ENCODE data around the gene SLC25A3. TPM values are rescaled to one million over a fixed set of nuclear protein-coding genes. Genes with fewer than 3 reads are reported as not detected.
"Not testable (repeated sequence)": the region's sequence is repeated elsewhere in the genome, so short reads cannot be mapped to it uniquely, and the experiment has no call there.

SLC25A3 gene
- total RNA-seq = 436 and 441 TPM in 2 replicates

DNA sequence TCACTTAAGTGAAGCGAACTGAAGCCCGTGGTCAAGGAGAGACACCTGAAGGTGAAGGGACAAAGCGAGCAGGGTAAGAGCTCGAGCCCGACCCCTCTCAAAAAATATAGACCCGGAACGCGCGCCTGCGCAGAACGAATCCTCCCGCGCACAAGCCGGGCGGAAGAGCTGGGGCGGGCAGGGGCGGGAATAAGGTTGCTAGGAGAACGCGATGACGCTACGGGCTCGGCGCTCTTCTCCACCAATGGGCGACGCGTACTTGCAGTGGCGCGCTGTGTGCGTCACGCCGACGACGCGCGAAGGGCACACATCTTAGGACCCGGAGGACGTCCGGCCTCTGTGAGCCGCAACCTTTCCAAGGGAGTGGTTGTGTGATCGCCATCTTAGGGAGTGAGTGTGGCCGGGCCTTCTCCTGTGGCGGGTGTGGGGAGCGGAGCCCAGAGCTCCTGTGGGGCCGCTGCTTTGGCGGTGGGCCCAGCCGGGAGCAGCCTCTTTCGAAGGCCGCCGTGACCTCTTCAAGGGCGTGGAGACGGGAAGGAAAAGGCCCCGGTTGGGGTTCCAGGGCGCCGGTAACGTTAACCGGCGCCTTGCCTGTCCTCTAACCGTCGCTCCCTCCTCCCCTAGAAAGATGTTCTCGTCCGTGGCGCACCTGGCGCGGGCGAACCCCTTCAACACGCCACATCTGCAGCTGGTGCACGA lies at the start of gene SLC25A3:
Gene SLC25A3 (plus strand): TSS at position 336 of the 699 bp plus-strand sequence. CDS start 293 bp downstream, at position 629.
- intact Hi-C loops (cut with micrococcal nuclease) = loop anchor here (1.0 to 2.0 kb wide), 6 partner anchors 27 to 1687 kb away; partner anchors contain the start of genes APAF1, DEPDC4, NEDD1 and SCYL2

DNA sequence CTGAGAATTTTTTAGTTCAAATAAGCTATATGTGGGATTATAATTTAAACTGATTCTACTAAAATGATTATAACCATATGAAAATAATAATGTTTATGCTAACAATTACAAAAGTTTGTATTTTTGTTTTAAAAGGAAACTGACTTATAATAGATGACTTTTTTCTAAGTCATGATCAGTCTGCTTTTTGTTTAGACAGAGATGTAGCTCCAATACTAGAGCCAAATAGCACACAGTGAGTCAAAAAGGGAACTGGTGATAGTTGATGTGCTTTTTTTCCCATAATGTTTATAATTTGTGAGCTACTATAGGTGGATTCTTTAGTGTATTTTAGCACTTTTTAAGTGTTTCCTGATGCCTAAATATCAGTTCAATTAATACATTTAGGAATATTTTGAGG lies 49.8 kb upstream of the SLC25A3 start:
- intact Hi-C loops (cut with micrococcal nuclease) = no loop called here

DNA sequence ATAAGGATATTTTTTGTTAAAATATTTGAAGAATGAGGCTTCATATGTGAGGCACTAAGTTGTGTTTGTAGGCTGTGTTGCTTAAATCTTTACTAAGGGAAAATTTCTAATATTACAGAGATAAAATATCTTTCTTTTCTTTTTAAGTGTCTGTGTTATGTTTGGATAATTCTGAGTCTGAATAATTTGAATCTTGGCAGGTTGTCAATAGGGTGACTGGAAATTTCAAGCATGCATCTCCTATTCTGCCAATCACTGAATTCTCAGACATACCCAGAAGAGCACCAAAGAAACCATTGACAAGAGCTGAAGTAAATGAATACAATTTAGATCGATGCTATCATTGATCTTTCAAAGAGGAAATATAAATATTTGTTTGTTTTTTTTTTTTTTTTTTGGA lies 48.7 kb upstream of the SLC25A3 start:
- intact Hi-C loops (cut with micrococcal nuclease) = no loop called here

DNA sequence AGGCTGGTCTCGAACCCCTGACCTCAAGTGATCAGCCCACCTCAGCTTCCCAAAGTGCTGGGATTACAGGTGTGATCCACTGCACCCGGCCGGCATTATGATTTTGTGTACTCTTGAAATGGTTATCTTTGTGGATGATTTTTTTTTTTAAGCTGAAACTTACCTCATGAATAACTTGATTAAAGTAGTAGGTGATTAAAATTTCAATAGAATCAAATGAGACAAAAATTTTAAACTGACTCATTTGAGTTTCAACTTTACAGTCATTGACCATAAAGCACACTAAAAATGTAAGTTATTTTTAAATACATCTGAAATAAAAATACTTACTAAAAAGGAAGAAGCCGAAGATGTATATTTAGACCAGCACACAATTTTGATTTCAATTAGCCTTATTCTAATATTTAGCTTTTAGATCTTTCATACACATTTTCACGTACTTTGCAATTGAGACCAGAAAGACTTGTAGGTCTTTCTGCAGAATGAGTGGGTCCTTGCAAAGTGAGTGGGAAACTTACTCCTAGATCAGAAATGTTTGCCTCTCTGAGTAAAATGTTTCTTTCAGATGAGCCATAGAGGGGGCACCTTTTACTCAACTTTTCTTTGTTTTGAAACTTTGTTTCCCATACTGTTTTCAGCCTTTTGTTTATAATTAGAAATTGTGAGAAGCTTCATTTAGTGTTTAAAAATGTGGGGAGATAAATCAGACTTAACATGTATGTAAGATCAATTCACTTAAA lies 43.9 kb upstream of the SLC25A3 start:
- intact Hi-C loops (cut with micrococcal nuclease) = no loop called here

DNA sequence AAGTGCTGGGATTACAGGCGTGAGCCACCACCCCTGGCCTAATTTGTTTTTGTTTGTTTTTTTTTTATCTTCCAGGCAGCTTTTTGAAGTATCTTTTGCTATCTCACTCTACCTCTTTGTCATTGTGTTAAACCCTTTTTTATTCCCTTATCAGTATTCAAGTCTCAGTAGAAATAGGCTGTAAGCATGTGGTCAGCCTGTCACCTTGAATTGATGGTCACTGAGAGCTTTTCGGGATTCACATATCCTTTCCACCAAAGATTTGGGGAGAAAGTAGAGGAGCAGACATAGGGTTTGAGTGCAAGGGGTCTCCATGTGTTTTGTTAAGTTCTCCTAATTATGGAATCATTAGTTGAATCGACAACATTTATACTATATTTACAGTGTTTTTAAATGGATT lies 41.7 kb upstream of the SLC25A3 start:
- intact Hi-C loops (cut with micrococcal nuclease) = no loop called here

DNA sequence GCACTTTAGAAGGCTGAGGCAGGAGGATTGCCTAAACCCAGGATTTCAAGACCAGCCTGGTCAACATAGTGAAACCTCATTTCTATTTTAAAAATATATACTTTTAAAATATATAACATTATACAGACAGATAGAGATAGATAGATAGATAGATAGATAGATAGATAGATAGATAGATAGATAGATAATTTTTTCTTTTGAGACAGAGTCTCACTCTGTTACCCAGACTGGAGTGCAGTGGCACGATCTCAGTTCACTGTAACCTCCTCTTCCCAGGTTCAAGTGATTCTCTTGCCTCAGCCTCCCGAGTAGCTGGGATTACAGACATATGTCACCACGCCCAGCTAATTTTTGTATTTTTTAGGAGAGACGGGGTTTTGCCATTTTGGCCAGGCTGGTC lies 35.4 kb upstream of the SLC25A3 start:
- intact Hi-C loops (cut with micrococcal nuclease) = not testable (repeated sequence)

DNA sequence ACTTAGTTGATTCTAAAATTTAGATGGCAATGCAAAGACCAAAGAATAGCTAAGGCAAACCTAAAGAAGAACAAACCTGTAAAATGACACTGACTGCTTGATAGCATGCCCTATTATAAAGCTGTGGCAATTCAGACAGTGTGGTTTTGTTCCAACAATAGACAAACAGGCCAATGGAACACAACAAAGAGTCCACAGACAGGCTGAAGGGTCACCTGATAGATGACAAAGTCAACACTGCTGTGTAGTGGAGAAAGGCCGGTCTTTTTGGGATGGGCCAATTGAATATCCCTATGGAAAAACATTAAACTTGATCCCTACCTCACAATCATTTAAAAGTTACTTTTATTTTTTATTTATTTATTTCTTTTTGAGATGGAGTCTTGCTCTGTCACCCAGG lies 33.8 kb upstream of the SLC25A3 start:
- intact Hi-C loops (cut with micrococcal nuclease) = no loop called here

DNA sequence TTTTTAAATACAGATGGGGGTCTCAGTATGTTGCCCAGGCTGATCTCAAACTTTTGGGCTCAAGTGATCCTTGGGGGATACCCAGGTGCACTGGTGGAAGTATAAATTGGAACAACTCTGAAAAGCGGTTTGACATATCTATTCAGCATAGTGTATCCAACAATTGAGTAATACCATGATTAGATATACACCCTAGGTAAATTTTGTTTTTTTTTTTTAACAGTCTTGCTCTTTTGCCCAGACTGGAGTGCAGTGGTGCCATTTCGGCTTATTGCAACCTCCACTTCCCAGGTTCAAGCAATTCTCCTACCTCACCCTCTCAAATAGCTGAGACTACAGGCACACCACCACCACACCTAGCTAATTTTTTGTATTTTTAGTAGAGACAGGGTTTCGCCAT lies 31.6 kb upstream of the SLC25A3 start:
- intact Hi-C loops (cut with micrococcal nuclease) = no loop called here

DNA sequence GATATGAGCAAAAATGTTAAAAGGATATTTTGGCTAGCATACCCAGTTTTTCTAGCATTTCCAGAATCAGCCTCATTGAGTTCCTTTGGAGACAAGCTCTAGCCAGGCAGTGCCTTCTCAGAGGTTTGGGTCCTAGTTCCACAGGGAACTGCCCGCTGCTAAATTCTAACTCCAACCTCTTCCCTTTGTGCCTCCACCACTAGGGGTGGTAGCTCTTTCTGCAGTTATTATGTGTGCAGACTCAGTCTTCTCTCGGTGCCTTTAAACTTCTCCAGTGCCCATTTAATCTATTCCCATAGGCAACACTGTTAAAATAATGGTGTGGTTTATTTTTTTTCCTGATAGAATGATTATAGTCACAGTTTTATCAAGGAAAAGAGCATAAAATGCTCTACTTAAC lies 21.5 kb upstream of the SLC25A3 start:
- intact Hi-C loops (cut with micrococcal nuclease) = no loop called here

DNA sequence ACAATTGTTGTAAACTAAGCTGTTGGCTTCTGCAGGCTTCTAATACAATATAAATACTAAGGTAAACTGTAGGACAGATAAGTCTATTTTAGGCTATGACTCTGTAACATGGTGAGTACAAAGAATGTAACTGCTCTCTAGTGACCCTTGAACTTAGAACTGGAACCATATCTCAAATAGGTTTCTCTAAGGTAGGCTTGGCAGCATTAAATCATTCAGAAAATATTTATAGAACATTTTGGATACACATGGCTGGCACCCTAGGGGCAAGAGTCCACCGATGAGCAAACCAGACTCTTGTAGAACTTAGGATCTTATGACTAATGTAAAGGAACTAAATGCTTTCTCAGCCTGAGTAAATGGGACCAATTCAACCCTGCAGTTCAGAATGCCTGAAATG lies 19.4 kb upstream of the SLC25A3 start:
- intact Hi-C loops (cut with micrococcal nuclease) = no loop called here

DNA sequence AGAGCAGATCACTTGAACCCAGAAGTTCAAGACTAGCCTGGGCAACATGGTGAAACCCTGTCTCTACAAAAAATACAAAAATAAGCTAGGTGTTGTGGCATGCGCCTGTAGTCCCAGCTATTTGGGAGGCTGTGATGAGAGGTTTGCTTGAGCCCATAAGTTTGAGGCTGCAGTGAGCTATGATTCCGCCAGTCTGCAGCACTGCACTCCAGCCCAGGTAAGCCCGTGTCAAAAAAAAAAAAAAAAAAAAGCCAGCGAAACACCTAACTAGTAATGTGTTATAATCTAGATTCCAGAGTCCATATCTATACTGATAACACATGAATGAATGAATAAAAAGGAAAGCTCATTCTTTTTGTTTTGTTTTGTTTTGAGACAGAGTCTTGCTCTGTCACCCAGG lies 18.5 kb upstream of the SLC25A3 start:
- intact Hi-C loops (cut with micrococcal nuclease) = no loop called here

DNA sequence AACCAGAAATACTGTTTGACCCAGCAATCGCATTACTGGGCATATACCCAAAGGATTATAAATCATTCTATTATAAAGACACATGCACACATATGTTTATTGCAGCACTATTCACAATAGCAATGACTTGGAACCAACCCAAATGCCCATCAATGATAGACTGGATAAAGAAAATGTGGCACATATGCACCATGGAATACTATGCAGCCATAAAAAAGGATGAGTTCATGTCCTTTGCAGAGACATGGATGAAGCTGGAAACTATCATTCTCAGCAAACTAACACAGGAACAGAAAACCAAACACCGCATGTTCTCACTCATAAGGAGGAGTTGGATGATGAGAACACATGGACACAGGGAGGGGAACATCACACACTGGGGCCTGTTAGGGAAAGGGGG lies 16.7 kb upstream of the SLC25A3 start:
- intact Hi-C loops (cut with micrococcal nuclease) = not testable (repeated sequence)

DNA sequence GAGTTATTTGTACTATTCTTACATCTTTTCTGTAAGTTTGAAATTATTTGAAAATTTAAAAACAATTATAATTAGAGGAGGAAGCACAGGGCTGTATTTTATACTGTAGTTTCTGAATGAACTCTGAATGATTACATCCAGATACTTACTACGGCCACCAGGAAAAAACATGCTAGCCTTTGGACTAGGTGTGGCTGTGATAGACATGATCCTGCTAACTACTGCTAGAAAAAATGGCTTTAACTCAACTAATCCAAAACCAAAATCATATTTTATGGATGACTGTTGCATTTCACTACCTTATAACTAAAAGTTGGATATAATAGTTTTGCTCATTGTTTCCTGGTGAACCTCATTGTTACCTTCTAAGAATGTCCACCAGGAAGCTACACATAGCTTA lies 15.1 kb upstream of the SLC25A3 start:
- intact Hi-C loops (cut with micrococcal nuclease) = no loop called here

DNA sequence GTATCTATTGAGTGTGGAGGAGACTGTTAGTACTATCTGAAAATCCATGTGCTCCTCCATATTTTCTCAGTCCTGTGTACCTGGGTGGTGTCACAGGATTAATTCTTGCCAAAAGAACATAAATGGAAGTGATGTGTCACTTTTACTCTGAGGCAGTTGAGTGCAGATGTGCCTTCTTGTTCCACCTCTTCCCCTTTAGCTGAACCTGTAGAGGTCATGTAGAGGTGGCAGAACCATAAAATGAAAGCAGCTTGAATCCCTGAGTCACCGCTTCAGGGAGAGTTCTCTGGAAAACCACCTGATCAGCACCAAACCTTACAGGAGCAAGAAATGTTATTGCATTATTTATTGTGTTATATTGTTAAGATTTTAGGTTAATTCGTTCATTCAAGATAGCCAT lies 14.7 kb upstream of the SLC25A3 start:
- intact Hi-C loops (cut with micrococcal nuclease) = no loop called here

DNA sequence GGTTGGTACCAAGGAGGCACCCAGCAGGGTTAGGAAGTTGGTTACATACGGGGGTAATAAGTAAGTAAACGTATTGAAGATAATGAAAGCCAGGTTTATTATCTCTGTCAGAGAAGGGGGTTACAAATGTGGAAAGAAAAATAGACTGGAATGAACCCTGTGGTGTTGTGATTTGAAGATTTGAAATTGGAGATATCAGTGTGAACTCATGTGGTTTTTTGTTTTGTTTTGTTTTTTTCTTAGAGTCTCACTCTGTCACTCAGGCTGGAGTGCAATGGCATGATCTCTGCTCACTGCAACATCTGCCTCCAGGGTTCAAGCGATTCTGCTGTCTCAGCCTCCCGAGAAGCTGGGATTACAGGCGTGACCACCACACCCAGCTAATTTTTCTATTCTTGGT lies 14.1 kb upstream of the SLC25A3 start:
- intact Hi-C loops (cut with micrococcal nuclease) = no loop called here

DNA sequence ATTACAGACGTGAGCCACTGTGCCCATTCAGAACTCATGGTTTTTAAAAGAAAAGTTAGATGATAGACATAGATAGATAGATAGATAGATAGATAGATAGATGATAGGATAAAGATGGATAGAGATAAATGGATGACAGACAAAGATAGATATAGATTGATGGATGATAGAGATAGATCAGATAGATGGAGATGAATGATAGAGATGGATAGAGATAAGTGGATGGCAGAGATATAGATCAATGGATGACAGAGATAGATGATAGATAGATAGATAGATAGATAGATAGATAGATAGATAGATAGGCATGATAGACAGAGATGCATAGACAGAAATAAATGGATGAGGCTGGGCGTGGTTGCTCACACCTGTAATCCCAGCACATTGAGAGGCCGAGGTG lies 13.7 kb upstream of the SLC25A3 start:
- intact Hi-C loops (cut with micrococcal nuclease) = no loop called here

DNA sequence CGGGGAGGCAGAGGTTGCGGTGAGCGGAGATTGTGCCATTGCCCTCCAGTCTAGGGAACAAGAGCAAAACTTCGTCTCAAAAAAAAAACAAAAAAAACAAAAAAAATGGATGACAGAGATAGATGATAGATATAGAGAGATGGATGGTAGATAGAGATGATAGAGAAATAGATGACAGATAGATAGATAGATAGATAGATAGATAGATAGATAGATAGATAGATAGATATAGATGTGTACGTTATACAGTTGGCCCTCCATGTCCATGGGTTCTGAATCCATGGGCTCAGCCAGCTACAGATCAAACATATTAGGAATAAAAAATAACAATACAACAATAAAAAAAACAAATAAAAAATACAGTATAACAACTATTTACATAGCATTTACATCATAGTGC lies 12.8 kb upstream of the SLC25A3 start:
- intact Hi-C loops (cut with micrococcal nuclease) = no loop called here

DNA sequence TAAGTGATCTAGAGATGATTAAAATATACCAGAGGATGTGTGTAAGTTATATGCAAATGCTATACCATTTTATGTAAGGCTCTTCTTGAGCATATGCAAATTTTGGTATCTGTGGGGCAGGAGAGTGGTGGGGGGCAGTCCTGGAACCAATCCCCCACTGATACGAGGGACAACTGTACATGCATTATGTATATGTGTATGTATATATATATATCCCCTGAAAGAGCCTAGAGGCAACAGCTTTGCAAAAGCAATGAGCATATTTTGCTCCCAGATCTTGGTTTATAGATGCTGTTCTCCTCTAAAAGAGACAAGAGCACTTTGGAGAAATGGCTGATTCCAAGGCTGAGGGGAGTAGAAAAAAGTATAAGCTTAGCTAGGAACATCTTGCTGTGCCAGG lies 12.4 kb upstream of the SLC25A3 start:
- intact Hi-C loops (cut with micrococcal nuclease) = no loop called here

DNA sequence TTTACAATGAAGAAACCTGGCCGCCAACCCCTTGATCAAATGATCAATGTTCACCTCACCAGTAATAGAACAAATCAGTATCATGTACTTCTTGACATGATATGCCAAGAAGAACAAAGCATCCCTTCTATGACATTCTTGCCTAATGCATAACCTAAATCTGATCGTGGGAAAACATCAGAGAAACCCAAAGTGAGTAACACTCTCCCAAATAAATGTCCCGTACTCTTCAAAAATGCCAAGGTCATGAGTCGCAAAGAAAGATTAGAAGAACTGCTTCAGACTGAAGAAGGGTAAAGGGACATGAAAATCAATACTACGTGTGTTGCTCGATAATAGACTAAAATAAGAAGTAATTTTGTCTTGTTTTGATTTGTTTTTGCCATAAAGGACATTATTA lies 11.4 kb upstream of the SLC25A3 start:
- intact Hi-C loops (cut with micrococcal nuclease) = no loop called here

DNA sequence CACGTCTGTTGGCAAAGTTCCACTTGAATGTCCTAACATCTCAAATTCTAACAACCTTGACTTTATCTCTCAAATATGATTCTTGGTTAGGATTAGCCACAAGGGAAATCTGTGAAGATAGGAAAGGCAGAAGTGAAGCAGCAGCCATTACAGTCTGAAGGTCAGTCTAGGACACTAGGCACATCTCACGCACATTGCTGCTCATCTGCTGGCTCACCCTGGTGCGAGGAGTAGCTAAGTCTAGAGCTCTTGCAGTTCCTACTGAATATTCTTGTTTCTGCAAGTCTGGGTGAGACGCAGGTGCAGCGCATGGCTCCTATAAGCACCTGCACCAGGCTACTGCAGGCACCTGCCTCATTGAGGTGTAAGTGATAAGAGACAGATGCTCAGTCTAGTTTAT lies 6.4 kb upstream of the SLC25A3 start:
- intact Hi-C loops (cut with micrococcal nuclease) = loop anchor here (5.0 kb wide), 1 partner anchor 1865 kb away; no protein-coding TSS in a partner anchor

DNA sequence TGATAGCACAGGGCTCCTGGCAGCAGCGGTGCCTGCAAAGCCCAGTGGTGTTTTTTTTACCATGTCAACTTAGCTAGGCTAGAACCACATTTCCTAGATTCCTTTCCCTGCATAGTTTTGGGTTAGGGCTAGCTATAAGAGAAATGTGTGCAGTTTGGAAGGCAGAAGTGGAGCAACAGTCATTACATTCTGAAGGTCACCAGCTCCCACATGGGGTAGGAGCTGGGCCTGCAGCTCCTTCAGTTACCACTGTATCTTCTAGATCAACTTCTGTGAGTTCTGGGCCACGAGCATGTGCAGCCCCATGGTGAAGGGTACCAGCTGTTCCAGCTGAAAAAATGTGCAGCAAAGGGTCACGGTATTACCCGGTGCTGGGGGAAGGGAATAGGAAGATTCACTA lies 2.3 kb upstream of the SLC25A3 start:
- intact Hi-C loops (cut with micrococcal nuclease) = no loop called here

DNA sequence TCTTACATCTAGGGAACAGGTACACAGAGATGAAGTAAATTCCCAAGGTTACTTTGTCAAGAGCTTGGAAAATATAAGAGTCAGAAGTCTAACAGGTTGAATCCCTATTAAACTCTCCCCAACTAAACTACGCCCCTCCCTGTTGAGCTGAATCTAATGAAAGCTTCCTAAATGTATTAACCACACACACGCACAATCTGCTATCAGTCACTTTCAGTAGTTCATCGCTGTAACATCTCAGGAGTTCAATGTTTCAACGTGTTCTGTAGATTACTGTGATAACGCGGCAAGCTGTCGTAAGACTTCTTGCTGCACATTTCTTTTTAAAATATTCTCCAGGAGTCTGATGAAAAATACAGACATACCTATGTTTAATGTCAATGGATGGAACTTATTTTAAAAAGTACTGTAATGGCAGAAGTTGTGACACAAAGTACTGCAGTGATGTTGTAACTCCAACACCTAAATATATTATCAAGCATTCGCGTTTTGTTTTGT lies 612 bp upstream of the SLC25A3 start:
- intact Hi-C loops (cut with micrococcal nuclease) = loop anchor here (1.0 to 2.0 kb wide), 6 partner anchors 27 to 1686 kb away; partner anchors contain the start of genes APAF1, DEPDC4, NEDD1 and SCYL2

Data from T-helper 2 cell treated with Interferon-gamma antibody and Interleukin-4, amounts not matched to agents 100 ng/mL and 5 ng/mL, for 36 hours (primary cell).